Stimulated activated CD4-positive, alpha-beta T cell treated with anti-CD3 and anti-CD28 coated beads, Interleukin-12 subunit alpha, Interleukin-12 subunit beta, amount 100 ng/mL, for 4 hours (primary cell): ENCODE data around the gene DTHD1.

Experiments used
- DNase-seq: peaks from one replicate; pipeline ENCODE4 v3.0.0-alpha.2; 2020

The DTHD1 gene

GRCh38 chr4:36353998-36354397 lies 72.6 kb downstream of the DTHD1 start:
- no peak for DNase-seq

DNA sequence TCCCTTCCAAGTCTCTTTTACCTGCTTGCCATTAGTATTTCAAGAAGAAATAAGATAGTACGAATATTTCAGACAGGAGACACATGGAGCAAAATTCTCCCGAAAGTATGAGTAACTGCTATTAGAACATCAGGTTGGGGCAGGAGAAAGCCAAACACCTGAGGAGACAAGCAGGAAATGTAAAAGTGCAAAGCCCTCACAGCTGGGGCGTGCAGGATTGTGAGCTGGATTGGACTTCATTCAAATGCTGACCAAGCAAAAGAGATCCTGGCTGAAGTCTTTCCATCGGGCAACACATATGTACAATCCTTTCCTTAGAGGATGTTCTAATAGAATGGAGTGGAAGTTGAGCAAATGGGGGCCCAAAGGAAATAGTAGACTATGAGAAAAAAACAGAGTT lies 76.8 kb downstream of the DTHD1 start:
- no peak for DNase-seq

- DNase-seq: no peak
Measured at GRCh38 chr4:36360755-36361154, 79.3 kb downstream of the DTHD1 start.

- no peak for DNase-seq
Measured at GRCh38 chr4:36363024-36363423, 81.6 kb downstream of the DTHD1 start.

- no peak for DNase-seq
Measured at GRCh38 chr4:36374836-36375511, 93.6 kb downstream of the DTHD1 start.

- DNase-seq: no peak
Measured at GRCh38 chr4:36385951-36386571, 104.6 kb downstream of the DTHD1 start.

- no peak for DNase-seq
Measured at GRCh38 chr4:36386691-36387090, 105.3 kb downstream of the DTHD1 start.

GRCh38 chr4:36388710-36389109 lies 107.3 kb downstream of the DTHD1 start:
- DNase-seq: no peak

- DNase-seq: no peak
Measured at GRCh38 chr4:36391411-36391810, 110.0 kb downstream of the DTHD1 start.

GRCh38 chr4:36392024-36392423 lies 110.6 kb downstream of the DTHD1 start:
- DNase-seq: no peak

DNA sequence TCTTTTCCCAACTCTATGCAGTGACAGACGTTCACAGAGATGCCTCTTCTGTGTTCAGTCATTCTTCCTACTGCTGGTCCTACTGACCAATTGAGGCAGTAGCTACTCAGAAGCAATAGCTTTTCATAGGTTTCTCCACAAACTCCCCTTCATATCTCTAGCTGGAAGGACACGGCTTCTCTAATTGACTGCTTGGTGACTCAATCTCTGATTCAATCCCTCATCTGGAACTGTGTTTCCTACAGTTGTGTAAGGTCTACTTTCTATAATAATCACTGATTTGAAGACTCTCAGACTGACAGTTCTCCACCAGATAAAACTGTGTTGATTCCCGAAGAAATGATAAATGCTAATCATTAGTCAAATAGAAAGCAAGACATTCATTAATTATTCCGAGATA lies 111.5 kb downstream of the DTHD1 start:
- DNase-seq: no peak
